Stimulated activated CD4-positive, alpha-beta T cell treated with anti-CD3 and anti-CD28 coated beads, Interleukin-12 subunit alpha, Interleukin-12 subunit beta, amount 100 ng/mL, for 48 hours (primary cell): Measurements from ENCODE around the gene CLEC16A.
"Not testable (repeated sequence)": the region's sequence is repeated elsewhere in the genome, so short reads cannot be mapped to it uniquely, and the experiment has no call there.

ENCODE experiments used
- DNase-seq, 3 donors: peaks; one replicate each; pipeline ENCODE4 v3.0.0-alpha.2; 2020; ENCODE audit warnings: low read depth in 2 of 3, low spot score in 1 of 3

The CLEC16A gene

DNA sequence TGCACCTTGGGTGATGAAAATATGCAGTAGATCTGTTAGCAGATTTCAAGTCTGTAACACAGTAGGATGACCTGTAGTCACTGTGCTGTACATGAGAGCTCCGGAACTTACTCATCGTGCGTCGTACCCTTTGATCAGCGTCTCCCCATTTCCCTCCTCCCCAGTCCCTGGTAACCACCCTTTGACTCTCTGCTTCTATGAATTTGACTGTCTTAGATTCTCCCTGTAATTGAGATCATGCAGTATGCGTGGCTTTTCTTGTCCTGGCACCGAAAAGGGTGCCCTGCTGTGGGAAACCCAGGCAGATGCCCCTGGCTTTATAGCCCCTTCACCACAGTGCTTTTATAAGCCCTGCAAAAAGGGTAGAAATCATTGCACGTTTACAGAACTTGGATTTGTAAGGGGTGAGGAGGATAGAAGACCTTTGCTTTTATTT, 20.5 kb downstream of the CLEC16A start:
- peak in 2 of 3 donors; percentile 57 to 62 for DNase-seq

DNA sequence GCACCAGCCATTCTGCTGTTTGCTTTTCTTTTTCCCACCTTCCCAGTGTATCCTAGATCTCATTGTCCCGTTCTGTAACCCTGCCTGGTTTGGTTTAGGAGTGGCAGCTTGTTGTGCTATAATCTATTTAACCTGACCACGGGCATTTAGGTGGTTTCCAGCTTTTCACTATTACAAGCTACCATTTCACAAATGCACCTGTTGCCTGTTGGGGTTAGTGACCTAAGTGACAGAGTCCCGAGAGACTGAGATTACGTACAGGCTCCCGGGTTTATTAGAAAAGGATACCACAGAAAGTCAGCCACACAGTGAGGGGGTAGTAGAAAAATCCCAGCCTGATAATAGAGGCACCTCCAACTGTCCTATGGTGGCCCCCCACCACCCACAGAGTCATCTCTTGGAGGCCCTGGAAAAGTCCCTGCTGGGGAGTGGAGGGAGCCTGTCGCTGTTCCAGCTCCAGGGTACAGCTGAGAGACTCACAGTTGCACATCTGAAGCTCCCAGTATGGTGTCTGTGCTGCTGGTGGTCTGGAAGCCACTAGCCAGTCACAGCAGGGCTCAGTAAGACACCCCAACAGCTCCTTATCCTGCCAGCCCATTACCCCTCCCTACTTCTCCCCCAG, 21.2 kb downstream of the CLEC16A start:
- peak in 1 of 3 donors; percentile 56 for DNase-seq

DNA sequence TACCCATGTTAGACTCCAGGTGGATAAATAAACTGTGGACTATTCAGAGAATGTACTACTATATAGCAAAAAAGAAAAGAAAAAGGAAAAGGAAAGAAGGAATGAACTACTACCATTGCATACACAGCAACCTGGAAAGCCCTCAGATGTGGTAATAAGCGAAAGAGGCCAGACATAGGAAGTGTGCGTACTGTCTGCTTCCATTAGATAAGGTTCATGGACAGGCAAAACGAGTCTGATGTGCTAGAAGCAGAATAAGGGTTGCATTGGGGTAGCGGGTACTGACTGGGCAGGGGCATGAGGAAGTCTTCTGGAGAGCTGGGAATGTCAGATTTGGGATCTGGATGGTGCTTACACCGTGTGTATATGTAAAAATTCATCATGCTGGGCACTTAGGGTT, 21.8 kb downstream of the CLEC16A start:
- DNase-seq: no peak

DNA sequence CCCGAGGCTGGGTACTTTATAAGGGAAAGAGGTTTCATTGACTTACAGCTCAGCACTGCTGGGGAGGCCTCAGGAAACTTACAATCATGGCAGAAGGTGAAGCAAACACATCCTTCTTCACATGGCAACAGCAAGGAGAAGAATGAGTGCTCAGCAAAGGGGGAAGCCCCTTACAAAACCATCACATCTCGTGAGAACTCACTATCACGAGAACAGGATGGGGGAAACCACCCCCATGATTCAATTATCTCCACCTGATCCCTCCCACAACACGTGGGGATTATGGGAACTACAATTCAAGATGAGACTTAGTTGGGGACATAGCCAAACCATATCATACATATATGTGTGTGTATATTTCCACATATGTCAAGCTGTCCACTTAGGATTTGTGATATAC, 22.2 kb downstream of the CLEC16A start:
- DNase-seq: not testable (repeated sequence)

DNA sequence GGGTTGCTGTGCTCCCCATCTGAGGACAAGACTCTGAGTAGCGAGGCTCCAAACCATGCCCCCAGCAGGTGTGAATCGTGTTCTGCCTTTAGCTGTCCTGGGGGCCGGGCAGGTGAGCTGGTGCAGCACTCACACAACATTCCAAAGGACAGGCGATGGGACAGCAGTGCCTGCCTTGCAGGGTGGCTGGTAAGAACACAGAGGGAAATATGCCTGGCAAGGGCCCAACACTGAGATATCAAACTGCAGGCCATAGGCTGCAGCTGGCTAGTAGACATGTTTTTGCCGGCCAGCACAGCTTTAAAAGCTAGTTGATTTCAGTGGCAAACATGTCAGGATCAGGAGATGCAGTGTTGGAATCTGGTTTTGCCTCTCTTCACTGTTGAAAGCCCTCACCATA, 23.6 kb downstream of the CLEC16A start:
- no peak for DNase-seq

DNA sequence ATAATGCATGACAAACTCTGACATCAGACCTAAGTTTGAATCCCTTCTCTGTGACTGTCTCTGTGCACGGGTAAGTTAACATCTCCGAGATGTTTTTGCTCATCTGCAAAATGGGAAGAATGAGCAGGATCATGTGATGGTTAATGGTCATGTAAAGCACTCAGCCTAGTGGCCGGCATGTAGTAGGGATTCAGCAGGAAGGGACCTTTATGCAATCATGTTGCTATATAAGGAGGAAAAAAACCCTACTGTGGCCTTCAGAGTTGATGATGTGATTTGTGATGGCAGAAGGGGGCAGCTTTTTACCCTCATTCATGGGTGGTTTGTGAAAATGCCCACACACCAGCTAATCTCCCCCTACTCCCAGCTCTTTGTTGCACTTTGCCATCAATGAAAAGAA, 24.1 kb downstream of the CLEC16A start:
- DNase-seq: no peak

DNA sequence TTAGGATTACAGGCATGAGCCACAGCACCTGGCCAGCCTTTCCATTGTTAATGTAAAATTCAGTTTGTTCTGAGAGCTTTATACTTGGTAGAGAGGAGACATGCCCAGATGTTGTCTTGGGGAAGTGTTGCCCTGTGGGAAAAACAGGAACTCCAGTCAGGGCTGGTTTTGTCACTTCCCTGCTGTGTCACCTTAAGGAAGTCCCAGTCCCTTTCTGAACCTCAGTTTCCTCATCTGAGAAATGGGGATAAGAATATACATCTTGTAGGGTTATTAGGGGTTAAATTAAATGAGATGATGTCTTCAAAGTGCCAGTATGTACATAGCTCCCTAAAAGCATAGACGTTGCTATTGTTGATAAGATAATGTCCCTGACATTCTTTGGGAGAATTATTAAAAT, 25.3 kb downstream of the CLEC16A start:
- DNase-seq: no peak

DNA sequence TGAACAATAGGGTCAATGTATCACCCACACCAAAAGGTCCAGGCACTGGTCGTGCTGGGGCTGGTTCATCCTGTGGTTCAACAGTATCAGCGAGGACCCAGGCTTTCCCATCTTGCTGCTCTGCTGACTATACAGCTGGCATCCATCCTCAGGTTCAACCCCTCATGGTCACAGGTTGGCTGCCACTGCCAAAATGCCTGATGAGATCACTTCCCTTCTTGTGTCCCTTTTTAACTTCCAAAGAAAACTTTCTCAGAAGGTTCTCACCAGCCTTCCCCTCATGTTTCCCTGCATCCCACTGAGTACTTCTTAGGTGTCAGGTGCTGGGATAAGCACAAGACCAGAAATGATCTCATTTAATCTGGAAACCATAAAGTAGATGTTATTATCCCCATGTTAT, 25.7 kb downstream of the CLEC16A start:
- DNase-seq: no peak

DNA sequence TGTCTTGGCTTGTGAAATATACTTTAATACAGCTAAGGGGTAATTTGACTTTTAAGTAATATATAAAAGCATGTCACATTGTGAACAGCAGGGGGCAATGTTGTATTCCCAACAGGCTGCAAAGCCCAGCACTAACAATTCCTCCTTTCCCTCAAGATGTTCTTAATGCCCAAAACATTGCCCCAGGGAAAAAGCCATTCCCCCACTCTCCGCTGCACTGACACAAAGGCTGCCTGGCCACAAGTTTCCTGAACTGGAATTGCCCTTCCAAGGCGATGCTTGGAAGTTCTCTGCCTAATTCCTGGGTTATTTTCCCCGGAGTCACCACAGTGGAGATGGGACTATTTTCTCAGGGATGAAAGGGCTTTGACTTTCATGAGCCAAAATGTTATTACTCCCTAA, 27.2 kb downstream of the CLEC16A start:
- DNase-seq: peak in 1 of 3 donors; percentile 62

DNA sequence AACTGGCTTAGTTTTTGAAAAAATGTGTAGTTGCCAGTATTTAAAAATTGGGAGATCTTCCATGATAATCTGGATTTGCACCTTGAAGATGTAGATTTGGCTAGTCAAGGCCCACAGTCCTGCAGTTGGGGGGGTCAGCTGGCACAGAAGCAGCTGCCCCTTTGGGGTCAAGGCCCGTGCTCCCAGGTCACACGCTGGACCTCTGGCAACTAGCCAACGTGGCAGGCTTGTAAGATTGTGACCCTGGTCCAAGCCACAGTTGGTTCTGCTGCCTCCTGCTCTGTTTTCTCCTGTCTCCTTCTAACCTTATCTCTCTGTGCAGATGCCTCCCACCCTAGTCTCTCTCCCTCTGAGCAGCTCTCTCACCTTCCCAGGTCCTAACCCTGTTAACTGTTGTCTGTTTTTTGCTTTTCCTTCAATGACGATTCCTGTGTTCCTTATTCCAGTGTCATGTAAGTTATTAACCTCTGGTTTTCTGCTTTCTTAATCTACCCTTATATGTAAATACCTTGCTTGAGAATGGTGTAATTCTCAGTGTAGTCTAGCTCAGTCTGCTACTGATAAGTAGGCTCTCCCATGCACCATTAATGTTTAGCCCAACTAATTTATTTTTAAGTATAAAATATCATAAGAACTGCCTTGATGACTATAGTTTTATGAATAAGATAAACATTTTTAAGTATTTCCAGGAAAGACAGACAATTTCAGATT, 27.9 kb downstream of the CLEC16A start:
- no peak for DNase-seq

DNA sequence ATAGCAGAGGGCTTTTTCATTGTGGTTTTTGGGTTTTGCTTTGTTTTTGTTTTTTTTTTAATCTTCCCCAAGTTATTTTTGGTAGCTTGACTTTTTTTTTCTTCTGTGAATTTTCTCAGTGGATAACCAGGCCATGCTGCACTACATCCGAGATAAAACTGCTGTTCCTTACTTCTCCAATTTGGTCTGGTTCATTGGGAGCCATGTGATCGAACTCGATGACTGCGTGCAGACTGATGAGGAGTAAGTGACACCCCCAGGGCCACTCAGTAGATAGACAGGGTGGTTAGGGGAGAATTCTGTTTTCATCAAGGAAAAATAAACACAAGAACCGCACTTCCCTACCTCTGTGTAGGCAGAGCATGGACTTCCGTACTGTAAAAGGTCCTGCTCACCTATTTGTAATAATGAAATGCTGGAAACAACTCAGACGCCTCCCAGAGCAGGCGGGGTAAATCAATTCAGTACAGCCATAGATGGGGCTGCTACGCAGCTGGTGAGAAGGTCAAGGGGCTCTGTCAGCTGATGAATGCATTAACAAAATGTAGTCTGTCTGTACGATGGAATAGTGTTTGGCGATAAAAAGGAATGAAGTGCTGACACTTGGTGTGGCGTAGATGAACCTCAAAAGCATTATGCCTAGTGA, 28.6 kb downstream of the CLEC16A start:
- no peak for DNase-seq

DNA sequence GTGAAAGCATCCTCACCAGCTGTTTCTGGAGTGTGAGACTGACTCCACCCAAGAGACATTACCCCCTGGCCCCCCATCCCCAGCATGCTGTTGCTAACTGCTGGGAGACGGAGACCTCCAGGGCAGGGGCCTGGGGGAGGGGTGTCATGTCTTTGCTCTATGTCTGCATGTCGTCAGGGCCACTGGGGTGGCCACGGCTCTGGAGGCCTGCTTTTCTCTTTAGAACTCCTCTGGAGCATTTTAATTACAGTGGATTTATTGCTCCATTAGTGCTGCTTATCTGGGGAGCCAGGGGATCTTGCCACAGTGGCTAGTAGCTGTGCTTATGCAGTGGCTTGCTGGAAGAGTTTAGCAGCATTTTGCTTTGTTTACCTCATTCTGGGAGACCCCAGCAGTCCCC, 32.3 kb downstream of the CLEC16A start:
- no peak for DNase-seq

DNA sequence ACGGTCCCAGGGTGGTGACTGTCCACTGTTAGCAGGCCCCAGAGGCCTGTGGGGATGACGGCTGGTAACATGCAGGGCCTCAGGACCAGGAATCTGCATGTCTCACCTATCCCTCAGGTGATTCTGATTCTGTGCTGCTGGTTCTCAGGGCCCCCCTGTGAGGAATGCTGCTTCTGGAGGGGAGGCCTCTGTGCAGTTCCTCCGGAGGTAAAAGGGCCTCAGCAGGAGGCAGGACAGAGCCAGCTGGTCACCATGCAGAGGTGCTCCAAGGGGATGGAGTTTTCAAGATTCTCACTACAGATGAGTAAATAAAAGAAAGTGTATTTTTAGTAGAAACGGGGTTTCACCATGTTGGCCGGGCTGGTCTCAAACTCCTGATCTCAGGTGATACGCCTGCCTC, 33.8 kb downstream of the CLEC16A start:
- no peak for DNase-seq

DNA sequence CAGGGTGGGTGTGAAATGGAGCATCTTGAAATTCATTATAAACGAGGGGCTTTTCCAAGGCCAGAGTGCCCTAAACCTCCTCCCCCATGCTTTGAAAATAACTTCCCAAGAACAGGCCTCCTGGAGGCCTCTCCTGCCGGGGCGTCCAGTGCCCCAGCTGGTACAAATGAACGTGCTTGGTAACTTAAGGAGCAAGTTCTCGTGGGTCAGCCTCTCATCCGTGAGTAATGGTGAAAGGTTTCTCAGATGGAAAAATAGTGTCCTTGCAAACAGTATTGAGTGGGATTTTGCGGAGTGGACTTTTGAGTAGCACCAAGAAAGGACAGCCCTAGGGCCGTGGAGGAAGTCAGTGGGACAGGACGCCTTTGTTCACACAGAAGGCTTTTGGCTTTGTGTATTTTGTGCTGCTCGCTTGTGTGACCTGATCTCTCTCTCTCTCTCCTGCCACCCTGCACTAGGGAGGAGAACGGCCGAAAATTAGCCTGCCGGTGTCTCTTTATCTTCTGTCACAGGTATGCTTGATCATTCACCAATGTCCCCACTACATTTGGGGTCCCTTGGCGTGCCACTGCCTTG, 34.6 kb downstream of the CLEC16A start:
- no peak for DNase-seq

DNA sequence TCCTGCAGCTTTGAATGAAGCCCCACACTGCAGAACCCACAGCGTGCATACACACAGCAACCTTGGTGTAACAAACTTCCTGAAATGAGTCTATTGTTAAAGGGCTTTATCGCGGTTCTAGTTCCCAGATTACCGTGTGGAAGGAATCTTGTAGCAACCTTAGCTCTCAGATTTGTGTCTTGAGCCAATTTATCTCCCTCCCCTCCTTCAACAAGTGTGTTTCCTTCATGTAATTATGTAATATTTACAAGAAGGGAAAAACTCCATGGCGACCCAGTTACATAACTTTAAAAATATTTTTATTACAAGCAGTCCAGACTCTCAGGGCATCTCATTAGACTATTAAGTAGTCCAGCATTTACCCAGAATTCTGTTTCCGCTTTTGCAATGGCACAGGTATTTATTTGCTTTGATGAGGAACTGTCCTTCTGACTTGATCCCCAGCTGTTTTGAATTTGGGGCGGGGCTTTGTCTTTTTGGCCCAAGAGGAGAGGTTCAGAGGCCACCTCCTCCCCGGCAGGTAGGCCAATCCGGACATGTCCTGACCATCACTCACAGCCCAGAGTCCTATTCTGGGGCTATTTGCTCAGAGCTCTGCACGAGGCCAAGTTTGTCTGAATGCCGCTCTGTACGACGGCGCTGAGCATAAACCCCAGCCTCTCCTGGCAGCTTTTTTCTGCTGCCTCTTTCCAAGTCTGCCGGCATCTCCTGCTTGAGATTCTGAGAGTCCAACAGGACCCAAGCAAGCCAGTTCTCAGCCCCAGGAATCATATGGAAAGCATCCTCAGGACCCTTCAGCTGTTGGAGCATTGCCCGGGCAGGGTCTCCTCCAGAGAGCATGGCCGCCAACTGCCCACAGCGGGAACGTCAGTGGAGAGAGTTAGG, 35.6 kb downstream of the CLEC16A start:
- no peak for DNase-seq

DNA sequence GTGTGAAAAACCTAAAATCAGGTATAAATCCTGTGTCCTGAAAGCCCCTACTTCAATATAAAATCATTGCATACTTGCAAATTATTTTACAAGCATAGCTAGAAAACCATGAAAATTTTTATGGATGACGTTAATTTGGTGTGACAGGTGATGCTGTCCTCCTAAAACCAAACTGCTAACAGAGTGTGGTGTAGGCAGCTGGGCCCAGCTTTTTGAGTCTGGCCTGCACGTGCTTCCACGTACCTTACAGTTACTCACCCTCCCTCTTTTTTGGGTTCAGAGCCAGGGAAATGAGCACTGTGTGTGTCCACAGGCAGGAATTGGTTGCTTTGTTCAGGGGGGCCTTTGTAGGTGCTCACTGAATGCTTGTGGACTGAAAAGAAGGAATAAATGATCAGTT, 36.4 kb downstream of the CLEC16A start:
- no peak for DNase-seq

DNA sequence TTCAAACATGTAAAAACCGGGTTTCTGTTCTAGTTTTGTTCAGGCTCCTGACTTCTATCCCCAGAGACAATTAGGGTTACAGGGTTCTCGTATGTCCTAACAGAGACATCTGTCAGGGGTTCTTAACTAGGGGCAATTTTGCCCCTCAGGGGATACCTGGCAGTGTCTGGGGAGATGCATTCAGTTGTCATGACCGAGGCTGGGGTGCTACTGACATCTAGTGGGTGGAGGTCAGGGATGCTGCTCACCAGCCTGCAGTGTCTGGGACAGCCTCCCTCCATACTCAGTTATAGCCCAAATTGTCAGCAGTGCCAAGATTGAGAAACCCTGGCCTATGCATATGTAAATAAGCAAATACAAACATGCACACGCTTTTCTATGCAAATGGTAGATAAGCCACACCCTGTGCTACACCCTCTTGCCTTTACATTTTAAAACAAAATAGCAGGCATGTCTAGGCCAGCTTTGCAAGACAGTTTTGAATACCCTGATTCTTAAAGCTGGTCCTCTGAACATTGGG, 37.4 kb downstream of the CLEC16A start:
- peak in 1 of 3 donors; percentile 55 for DNase-seq

DNA sequence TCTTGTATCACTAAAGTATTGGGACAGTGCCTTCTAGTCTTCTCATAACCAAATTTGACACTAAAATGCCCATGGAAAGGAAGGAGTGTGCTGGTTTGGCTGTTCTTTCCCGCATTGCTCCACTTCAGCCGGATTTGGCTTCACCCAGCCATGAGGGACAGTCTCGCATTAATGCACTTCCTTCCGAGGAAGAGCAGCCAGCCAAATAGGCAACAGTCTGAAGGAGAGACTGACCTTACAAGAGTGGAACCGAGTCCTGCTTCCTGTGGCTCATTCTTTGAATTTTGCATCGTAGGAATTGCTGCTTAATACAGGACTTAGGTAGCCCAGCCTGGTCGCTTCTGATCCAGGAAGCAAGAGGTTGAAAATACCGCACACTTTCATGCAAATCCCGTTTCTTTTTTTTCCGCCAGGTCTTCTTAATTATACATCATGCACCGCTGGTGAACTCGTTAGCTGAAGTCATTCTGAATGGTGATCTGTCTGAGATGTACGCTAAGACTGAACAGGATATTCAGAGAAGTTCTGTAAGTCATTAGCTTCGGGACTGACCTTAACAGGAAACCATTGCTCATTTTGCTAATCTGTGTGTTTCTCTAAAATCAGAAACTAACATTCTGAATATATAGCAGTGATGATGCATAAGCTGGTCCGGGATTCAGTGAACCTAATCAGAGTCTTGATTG, 38.2 kb downstream of the CLEC16A start:
- no peak for DNase-seq

DNA sequence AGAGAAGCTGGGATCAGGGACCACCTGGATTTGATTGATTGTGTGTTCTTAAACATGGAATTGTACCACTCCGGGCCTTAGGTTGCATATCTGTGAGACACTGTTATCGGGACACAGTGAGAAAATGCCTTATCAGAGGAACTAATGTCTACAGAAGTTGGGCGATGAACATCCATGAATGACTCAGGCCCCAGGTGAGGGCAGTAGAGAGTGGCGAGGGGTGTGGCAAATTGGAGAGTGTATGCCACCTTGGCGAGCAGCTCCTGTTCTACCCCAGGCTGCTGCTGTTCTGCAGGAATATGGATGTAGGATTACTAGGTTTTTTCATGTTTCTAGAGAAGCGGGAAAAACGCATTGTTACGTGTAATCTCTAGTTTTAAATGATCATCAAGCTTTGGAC, 38.8 kb downstream of the CLEC16A start:
- no peak for DNase-seq

DNA sequence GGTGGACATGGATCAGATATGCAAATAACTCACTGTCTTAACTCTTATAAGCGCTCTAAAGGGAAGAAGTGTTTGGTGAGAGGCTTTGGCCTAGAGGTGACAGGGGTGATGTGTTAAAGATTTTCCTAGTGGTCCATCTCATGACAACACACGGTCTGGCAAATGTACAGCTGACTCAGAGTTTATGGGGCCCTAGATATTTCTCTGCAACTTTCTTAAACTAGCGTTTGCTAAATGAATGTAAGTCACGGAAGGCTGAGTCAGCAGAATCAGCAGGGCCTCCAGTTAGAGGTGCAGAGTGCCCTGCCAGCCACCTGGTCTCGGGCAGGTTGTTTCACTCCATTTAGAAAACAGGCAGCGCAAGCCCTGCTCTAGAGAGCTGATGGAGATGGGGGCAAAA, 40.1 kb downstream of the CLEC16A start:
- DNase-seq: no peak
